D341Med (cell line): ENCODE data around the gene C6orf141.
"Not testable (repeated sequence)": the region's sequence is repeated elsewhere in the genome, so short reads cannot be mapped to it uniquely, and the experiment has no call there.

Source experiments
- DNase-seq: peaks from one replicate; pipeline ENCODE4 v3.0.0; 2012; ENCODE audit warnings: low spot score

C6orf141 gene

GRCh38 chr6:49579649-49580048, 29.2 kb downstream of the C6orf141 start:
- DNase-seq: no peak

- DNase-seq: no peak
These were observed 32.1 kb downstream of the C6orf141 start for GRCh38 chr6:49582529-49582928.

DNA sequence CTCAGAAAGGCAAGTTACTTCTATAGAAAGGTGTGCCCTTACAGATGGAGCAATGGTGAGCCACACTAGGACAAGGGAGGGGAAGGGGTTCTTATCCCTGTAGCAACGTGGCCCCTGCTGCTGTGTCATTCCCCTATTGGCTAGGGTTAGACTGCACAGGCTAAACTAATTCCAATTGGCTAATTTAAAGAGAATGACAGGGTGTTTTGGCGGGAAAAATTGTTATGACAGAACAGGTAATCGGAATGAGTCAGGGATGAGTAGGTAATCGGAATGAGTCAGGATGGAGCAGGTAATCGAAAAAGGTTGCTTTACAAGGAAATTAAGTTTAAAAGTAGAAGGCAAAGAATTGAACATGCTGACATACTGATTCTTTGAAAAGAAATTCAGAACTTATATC, 36.8 kb downstream of the C6orf141 start:
- not testable (repeated sequence) for DNase-seq
